SH-SY5Y (cell line): ENCODE results near the gene SLC6A3.

Experiments used
- GATA2 ChIP-seq: IDR thresholded peaks from 2 replicates; pipeline ENCODE4 v1.6.1; 2011; ENCODE audit warnings: mild to moderate bottlenecking, low read depth, low read length
- GATA3 ChIP-seq: IDR thresholded peaks from 2 replicates; pipeline ENCODE4 v1.6.1; 2011; ENCODE audit warnings: low read depth, mild to moderate bottlenecking, low read length, moderate library complexity

The SLC6A3 gene

GRCh38 chr5:1480806-1481205, 35.6 kb upstream of the SLC6A3 start:
- TF ChIP-seq GATA2 (no peak), GATA3 (no peak)

GRCh38 chr5:1480217-1480616, 35.0 kb upstream of the SLC6A3 start:
- no peak for TF ChIP-seq GATA3
- no peak for TF ChIP-seq GATA2

- TF ChIP-seq GATA2 (no peak), GATA3 (no peak)
Measured at GRCh38 chr5:1479581-1480188, 34.4 kb upstream of the SLC6A3 start.

- TF ChIP-seq GATA3 (no peak), GATA2 (no peak)
Measured at GRCh38 chr5:1479066-1479465, 33.8 kb upstream of the SLC6A3 start.

DNA sequence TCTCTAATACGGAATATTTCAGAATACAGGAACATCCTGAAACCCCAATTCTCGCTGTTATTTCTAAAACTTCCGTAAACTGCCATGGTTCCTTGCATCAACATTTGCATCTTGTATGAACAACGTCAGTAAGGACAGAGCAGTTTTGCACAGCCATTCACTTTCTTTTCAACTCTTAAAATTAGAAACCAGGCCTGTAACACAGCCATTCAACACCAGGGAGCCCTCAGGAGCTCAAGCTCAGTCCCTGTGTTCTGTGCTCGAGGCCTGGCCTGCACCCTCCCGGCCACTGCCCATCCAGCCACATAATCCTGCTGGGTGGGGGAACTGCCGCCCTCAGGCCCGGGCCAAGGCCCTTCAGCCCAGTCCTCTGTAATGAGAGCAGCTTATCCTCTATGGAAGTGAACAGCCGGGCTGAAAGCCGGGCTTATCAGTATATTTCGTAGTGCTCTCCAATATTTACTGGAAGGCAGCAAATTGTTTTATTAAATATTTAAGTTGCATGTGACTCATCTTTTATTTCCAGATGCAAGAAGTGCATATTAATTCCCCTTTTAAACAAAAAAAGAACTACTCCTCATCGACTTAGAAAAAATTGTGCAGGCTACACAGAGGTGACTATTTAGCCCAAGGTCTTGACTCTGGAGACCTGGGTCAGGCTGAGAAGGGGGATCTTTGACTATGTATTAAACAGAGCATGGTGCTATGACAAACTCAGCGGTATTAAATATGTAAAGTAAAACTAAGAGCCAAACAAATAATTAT, 33.2 kb upstream of the SLC6A3 start:
- TF ChIP-seq GATA2, result no peak
- TF ChIP-seq GATA3, result no peak

- TF ChIP-seq GATA3 (no peak), GATA2 (no peak)
Measured at GRCh38 chr5:1477341-1477740, 32.1 kb upstream of the SLC6A3 start.

DNA sequence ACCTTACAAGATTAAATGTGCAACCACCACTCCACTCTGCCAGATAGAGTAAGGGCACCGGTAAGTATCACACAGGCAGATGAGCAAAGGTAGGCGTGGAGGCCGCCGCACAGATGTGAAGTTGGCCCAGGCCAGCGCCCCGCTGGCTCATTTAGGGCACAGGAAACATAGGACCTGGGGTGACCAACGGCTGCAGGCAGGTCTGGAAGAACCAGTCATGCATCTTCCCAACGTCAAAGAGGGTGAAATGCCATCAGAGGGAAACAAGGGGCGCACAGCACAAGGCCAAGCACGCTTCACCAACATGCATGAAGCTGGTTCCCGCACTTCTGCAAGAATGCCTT, 31.7 kb upstream of the SLC6A3 start:
- no peak for TF ChIP-seq GATA3
- TF ChIP-seq GATA2, result no peak

DNA sequence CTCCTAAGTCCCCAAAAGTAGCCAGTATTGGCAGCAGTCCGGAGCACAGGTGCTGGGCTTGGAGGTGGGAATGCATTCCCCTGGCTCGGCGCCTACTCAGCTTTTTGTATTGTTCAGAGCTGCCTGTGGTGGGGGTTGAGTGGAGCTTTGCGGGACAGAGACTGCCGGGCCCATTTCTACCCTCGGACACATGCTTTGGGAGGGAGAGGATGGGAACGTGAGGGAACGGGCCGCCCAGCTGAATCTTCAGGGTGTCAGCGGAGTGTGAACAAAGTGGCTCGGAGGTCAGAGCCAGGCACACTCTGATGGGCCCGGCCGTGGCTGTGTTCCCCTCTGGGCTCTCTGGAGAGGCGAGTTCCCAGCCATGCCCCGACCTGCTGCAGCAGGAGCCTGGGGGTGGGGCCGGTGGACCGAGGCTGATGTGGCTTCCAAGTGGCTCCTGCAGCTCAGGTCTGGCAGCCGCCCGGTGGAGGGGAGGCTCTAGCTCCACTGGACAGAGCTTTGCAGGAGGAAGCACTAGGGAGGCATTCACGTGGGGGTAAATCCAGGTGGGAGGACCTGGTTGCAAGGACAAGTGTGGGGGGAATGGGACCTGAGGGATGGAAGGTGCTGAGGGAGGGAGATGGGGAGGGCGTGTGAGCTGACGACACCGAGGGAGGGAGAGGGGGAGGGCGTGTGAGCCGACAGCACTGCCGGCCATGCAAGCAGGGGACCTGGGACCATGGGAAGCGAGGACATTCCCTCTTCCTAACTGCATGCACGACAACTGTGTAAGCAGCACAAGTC, 31.1 kb upstream of the SLC6A3 start:
- TF ChIP-seq GATA2 (no peak), GATA3 (no peak)

- TF ChIP-seq GATA2 (no peak), GATA3 (no peak)
Measured at GRCh38 chr5:1474866-1475543, 29.8 kb upstream of the SLC6A3 start.

DNA sequence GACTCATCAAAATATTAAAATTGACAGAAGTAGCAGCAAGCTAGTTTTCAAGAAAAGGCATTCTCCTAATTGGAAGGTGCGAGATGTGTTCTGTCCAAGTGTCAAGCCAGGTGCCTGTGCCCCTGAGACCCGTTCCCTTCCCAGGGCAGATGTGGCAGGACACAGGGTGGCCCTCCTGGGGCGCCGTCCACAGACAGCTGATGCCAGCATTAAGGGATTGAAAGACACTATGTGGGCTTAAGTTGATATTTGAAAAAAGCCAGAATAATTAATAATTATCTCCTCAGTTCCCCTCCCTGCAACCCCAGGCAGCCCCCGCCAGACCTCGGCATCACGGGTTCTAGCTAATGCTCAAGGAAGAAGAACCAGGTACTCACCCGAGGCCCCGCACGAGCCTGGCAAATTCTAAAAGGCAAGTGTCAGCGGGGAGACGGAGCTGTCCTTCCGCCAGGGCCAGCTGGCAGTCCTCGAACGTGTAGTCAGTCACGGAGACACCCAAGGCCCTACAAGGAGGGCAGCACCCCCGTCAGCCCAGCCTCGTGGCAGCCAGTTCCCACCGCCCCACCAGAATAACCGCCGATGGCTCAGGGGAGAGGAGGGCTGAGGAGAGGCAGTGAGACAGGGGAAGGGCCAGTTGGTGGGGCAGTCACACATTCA, 29.1 kb upstream of the SLC6A3 start:
- TF ChIP-seq GATA2 (no peak), GATA3 (no peak)

DNA sequence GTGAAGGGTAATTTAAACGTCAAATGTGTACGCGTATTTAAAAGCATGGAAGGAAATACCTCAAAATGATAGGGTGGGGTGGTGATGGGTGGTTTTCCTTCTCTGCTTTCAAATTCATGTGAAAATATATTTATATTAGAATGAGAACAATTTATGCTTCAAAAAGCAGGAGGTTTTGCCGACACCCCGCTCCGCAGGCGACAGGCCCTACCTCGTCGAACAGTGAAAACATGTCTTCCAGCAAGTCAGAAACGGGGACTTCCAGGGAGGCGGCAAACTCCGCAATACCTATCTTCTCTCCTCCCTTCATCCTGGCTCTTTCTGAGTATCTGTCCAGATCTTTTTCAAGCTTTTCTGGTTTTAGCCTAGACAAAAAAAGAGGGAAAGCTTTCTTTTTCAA, 28.5 kb upstream of the SLC6A3 start:
- TF ChIP-seq GATA2 (no peak), GATA3 (no peak)

- no peak for TF ChIP-seq GATA3
- no peak for TF ChIP-seq GATA2
Measured at GRCh38 chr5:1472964-1473628, 27.9 kb upstream of the SLC6A3 start.
